OCI-LY1 (cell line): ENCODE data around the gene SYNGAP1.

Experiments used
- EZH2 ChIP-seq: fragments of 200-600 bp; sonication (generic), shearing (Covaris generic); IDR thresholded peaks from 2 replicates; pipeline ENCODE4 v1.8.0; 2017; ENCODE audit warnings: borderline replicate concordance, mixed run types, mild to moderate bottlenecking, antibody characterized with exemption, low read length, moderate library complexity, mixed read lengths
- TF ChIP-seq, protein P1 (sequence below): fragments of 200-600 bp; sonication (generic), shearing (Covaris generic); IDR thresholded peaks from 2 replicates; pipeline ENCODE4 v1.5.1; 2017; ENCODE audit warnings: mild to moderate bottlenecking, antibody characterized with exemption, low read length, moderate library complexity, mixed read lengths

- TF ChIP-seq, protein P1, sequence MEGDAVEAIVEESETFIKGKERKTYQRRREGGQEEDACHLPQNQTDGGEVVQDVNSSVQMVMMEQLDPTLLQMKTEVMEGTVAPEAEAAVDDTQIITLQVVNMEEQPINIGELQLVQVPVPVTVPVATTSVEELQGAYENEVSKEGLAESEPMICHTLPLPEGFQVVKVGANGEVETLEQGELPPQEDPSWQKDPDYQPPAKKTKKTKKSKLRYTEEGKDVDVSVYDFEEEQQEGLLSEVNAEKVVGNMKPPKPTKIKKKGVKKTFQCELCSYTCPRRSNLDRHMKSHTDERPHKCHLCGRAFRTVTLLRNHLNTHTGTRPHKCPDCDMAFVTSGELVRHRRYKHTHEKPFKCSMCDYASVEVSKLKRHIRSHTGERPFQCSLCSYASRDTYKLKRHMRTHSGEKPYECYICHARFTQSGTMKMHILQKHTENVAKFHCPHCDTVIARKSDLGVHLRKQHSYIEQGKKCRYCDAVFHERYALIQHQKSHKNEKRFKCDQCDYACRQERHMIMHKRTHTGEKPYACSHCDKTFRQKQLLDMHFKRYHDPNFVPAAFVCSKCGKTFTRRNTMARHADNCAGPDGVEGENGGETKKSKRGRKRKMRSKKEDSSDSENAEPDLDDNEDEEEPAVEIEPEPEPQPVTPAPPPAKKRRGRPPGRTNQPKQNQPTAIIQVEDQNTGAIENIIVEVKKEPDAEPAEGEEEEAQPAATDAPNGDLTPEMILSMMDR, result no peak
- no peak for TF ChIP-seq EZH2
Observed at GRCh38 chr6:33419580-33420490, at the start of gene SYNGAP1.
